Ovary (tissue), 9 donors: ENCODE results near the gene SLC25A15. TPM values are rescaled to one million over a fixed set of nuclear protein-coding genes. Genes with fewer than 3 reads are reported as not detected.

Experiments used
- DNase-seq, 5 donors: peaks; one replicate each; pipeline ENCODE4 v3.0.0-alpha.2; 2019 to 2020
- H3K27ac ChIP-seq, 2 donors: fragments of 200-600 bp; one replicate each; pipeline versions ENCODE4 v1.5.1 to v1.8.0; 2019 to 2022
- H3K27me3 ChIP-seq: fragments of 200-600 bp; one replicate; pipeline ENCODE4 v1.8.0; 2022
- H3K36me3 ChIP-seq: fragments of 200-600 bp; sonication (generic); one replicate; pipeline ENCODE4 v1.5.1; 2019
- H3K4me1 ChIP-seq: one replicate; pipeline ENCODE4 v1.8.1; 2013; ENCODE audit warnings: mild to moderate bottlenecking, moderate library complexity; ENCODE audit not compliant: insufficient read depth
- H3K4me3 ChIP-seq: fragments of 200-600 bp; sonication (generic); one replicate; pipeline ENCODE4 v1.5.1; 2017
- H3K9me3 ChIP-seq, 2 donors: fragments of 200-600 bp in 1 of 2; sonication (generic) in 1 of 2; one replicate each; pipeline versions ENCODE4 v1.5.1 to v1.8.1; 2013 to 2019; ENCODE audit warnings: mild to moderate bottlenecking in 1 of 2, moderate library complexity in 1 of 2
- CTCF ChIP-seq, 3 donors: fragments of 450-650 bp in 2 of 3; fragments of 200-600 bp in 1 of 3; IDR thresholded peaks; one replicate each; pipeline versions ENCODE4 v1.5.1 to v1.8.0; 2016 to 2022; ENCODE audit warnings: antibody characterized with exemption in 3 of 3, mild to moderate bottlenecking in 1 of 3
- EP300 ChIP-seq: sonication (generic); formaldehyde crosslinking; IDR thresholded peaks from one replicate; pipeline ENCODE4 v1.6.1; 2017; ENCODE audit warnings: antibody characterized with exemption
- POLR2A ChIP-seq: fragments of 450-650 bp; IDR thresholded peaks from one replicate; pipeline ENCODE4 v1.6.1; 2017; ENCODE audit warnings: antibody characterized with exemption, mild to moderate bottlenecking, moderate library complexity
- WGBS, 3 donors: extraction: QIAGEN DNeasy Blood & Tissue Kit in 1 of 3; methylation state at CpG; one replicate each; pipeline versions ENCODE4 v1.1.5 to v1.1.7; 2013 to 2017; 5-methylcytosine and 5-hydroxymethylcytosine counted together
- intact Hi-C, 4 donors: fragments of 100-400 bp; cut with DNase I; formaldehyde crosslinking; loops; one replicate each; pipeline versions ENCODE4 v1.11.0 to v1.15.1; 2022 to 2023
- polyA plus RNA-seq, 2 donors: library from polyadenylated mRNA; stranded (reverse); fragments of 200-250 nt in 1 of 2; fragments of 350-450 nt in 1 of 2; fragmentation: Illumina TruSeq in 1 of 2; extraction: RNeasy Lipid Tissue Mini Kit (QIAGEN cat#74804) in 1 of 2; gene quantifications; one replicate each; pipeline ENCODE4 v1.2.3, GENCODE V29; 2013 to 2014
- total RNA-seq, 7 donors: library from RNA; depleted of rRNA in 2 of 7; stranded (reverse); fragments of >200 nt in 2 of 7; fragmentation: NEBNext Ultra II Directional in 3 of 7; extraction: Animal tissue kit (Norgen Biotek cat#: 25700) in 3 of 7; gene quantifications; one replicate each; pipeline versions ENCODE4 v1.1.0 to v1.2.4, GENCODE V29; 2016 to 2023
- donor health status: DM: no; HTN: no; CAD: no; lungs with moderate emphysema.
- donor health status: DM: no; HTN: no; CAD: no.
- donor health status: Bipolar disorder and iron deficiency.
- donor health status: DM: yes; HTN: yes; CAD: no.
- donor health status: DM: no; HTN: no; CAD: no.
- donor health status: DM: yes; HTN: yes; CAD: no.

SLC25A15 gene
- total and polyA plus RNA-seq, 9 donors = 1.7 to 15.4 (median 4.6) TPM

GRCh38 chr13:40792284-40793051 is 3.1 kb downstream of the SLC25A15 start:
- TF ChIP-seq POLR2A = no peak
- no peak for TF ChIP-seq CTCF (IDR thresholded peaks at IDR 0.05)
- no peak for TF ChIP-seq EP300
- Histone ChIP-seq H3K4me1 (no peaks in the 10 kb centered on the region), H3K27me3 (no peaks in the 10 kb centered on the region), H3K36me3 (no peaks in the 10 kb centered on the region), H3K27ac (no peak overlapping the region), H3K9me3 (no peaks in the 10 kb centered on the region), H3K4me3 (no peak overlapping the region)
- intact Hi-C loops = no loop called here
- 89 to 93% (median 91%) methylated on average over 10 of the region's 10 CpGs for WGBS, 3 donors
- no peak for DNase-seq

GRCh38 chr13:40793339-40793738 is 3.9 kb downstream of the SLC25A15 start:
- 93 to 97% (median 96%) methylated on average over 3 of the region's 3 CpGs for WGBS, 3 donors
- TF ChIP-seq POLR2A (no peak), EP300 (no peak)
- Histone ChIP-seq H3K36me3 (no peaks in the 10 kb centered on the region), H3K27me3 (no peaks in the 10 kb centered on the region), H3K4me1 (no peaks in the 10 kb centered on the region), H3K27ac (no peak overlapping the region), H3K4me3 (no peak overlapping the region), H3K9me3 (no peaks in the 10 kb centered on the region)
- intact Hi-C loops = no loop called here
- DNase-seq = no peak

- Histone ChIP-seq H3K27ac (no peak overlapping the region), H3K27me3 (no peaks in the 10 kb centered on the region), H3K36me3 (no peaks in the 10 kb centered on the region), H3K9me3 (no peaks in the 10 kb centered on the region), H3K4me3 (no peak overlapping the region), H3K4me1 (no peaks in the 10 kb centered on the region)
- intact Hi-C loops = no loop called here
- TF ChIP-seq POLR2A = no peak
- no peak for TF ChIP-seq EP300
- no peak for TF ChIP-seq CTCF (IDR thresholded peaks at IDR 0.05)
- no peak for DNase-seq
- 93 to 95% (median 94%) methylated on average over 13 of the region's 13 CpGs for WGBS, 3 donors
Observed at GRCh38 chr13:40794414-40795368, 5.3 kb downstream of the SLC25A15 start.

GRCh38 chr13:40796649-40797048 is 7.2 kb downstream of the SLC25A15 start:
- DNase-seq = no peak
- H3K27me3 ChIP-seq = no peaks in the 10 kb centered on the region
- 90 to 92% (median 91%) methylated on average over 6 of the region's 6 CpGs for WGBS, 3 donors
- TF ChIP-seq CTCF (IDR thresholded peaks at IDR 0.05) (no peak), POLR2A (no peak), EP300 (no peak)
- no peaks in the 10 kb centered on the region for H3K4me1 ChIP-seq
- H3K4me3 ChIP-seq = no peak overlapping the region
- H3K27ac ChIP-seq = no peak overlapping the region
- intact Hi-C loops = no loop called here
- no peaks in the 10 kb centered on the region for H3K36me3 ChIP-seq
- no peaks in the 10 kb centered on the region for H3K9me3 ChIP-seq
